IMR-90 (cell line): Measurements from ENCODE around the gene CD93. TPM values are rescaled to one million over a fixed set of nuclear protein-coding genes. Genes with fewer than 3 reads are reported as not detected.

Experiments used
- ATAC-seq: fragments of 200-7000 bp; cut with Tn5 transposase; 2 replicates; pipeline ENCODE4 v1.9.1; 2020; ENCODE audit warnings: low read depth, mild to moderate bottlenecking, moderate library complexity
- BruUV-seq: library from RNA; stranded (reverse); fragments of 400-500 nt; replicated peaks from 2 replicates; lab custom pipeline; 2021; lab: Mats Ljungman, UMichigan
- CTCF ChIA-PET: fragments of 300-600 bp; formaldehyde crosslinking; extraction: SDS; loops from one replicate; lab custom pipeline; 2021; ENCODE audit warnings: antibody characterized with exemption; lab: Yijun Ruan, JAX
- POLR2A ChIA-PET: fragments of 300-600 bp; sonication (Branson Sonifier 250); formaldehyde crosslinking; loops from one replicate; lab custom pipeline; 2022; ENCODE audit warnings: antibody characterized with exemption; ENCODE audit not compliant: unreplicated experiment; lab: Charles Lee
- DNase-seq: peaks from one replicate; pipeline ENCODE4 v3.0.0; 2013
- H2AFZ ChIP-seq: replicated peaks from 2 replicates; pipeline ENCODE3; 2013; ENCODE audit warnings: low read length, mild to moderate bottlenecking; ENCODE audit not compliant: poor library complexity
- H2AK5ac ChIP-seq: 2 replicates; pipeline ENCODE4 v1.6.1; 2013; ENCODE audit warnings: low read depth, low read length, inconsistent platforms
- H2AK9ac ChIP-seq: replicated peaks from 2 replicates; pipeline ENCODE3; 2013; ENCODE audit warnings: mild to moderate bottlenecking, low read depth, low read length, moderate library complexity; ENCODE audit not compliant: poor library complexity
- H2BK120ac ChIP-seq: 2 replicates; pipeline ENCODE4 v1.6.1; 2013; ENCODE audit warnings: low read depth, low read length, inconsistent platforms
- H2BK15ac ChIP-seq: 3 replicates; pipeline ENCODE4 v1.6.1; 2013; ENCODE audit warnings: low read depth, low read length, inconsistent platforms
- H2BK20ac ChIP-seq: 2 replicates; pipeline ENCODE4 v1.6.1; 2013; ENCODE audit warnings: low read depth, mild to moderate bottlenecking, inconsistent platforms, low read length, moderate library complexity
- H2BK5ac ChIP-seq: 2 replicates; pipeline ENCODE4 v1.6.1; 2013; ENCODE audit warnings: mild to moderate bottlenecking, low read depth, low read length, inconsistent platforms; ENCODE audit not compliant: poor library complexity, severe bottlenecking
- H3K14ac ChIP-seq: replicated peaks from 2 replicates; pipeline ENCODE4 v1.6.1; 2013; ENCODE audit warnings: low read depth, low read length, inconsistent platforms
- H3K18ac ChIP-seq: 2 replicates; pipeline ENCODE4 v1.6.1; 2013; ENCODE audit warnings: low read depth, low read length, control low read depth
- H3K23ac ChIP-seq: 2 replicates; pipeline ENCODE4 v1.6.1; 2013; ENCODE audit warnings: low read depth, low read length, inconsistent platforms
- H3K27ac ChIP-seq: 2 replicates; pipeline ENCODE4 v1.5.1; 2013; ENCODE audit warnings: mild to moderate bottlenecking, control low read depth, low read length; ENCODE audit not compliant: insufficient read depth
- H3K27me3 ChIP-seq: 2 replicates; pipeline ENCODE4 v1.6.1; 2013; ENCODE audit warnings: low read length; ENCODE audit not compliant: control insufficient read depth, insufficient read depth
- H3K36me3 ChIP-seq: 2 replicates; pipeline ENCODE4 v1.6.1; 2013; ENCODE audit warnings: low read length, mixed read lengths; ENCODE audit not compliant: control insufficient read depth, insufficient read depth
- H3K4ac ChIP-seq: 2 replicates; pipeline ENCODE4 v1.6.1; 2013; ENCODE audit warnings: low read depth, low read length, inconsistent platforms
- H3K4me1 ChIP-seq: 2 replicates; pipeline ENCODE4 v1.6.1; 2013; ENCODE audit warnings: low read length, mixed read lengths; ENCODE audit not compliant: control insufficient read depth, insufficient read depth
- H3K4me2 ChIP-seq: 2 replicates; pipeline ENCODE4 v1.6.1; 2013; ENCODE audit warnings: low read depth, mild to moderate bottlenecking, control low read depth, low read length, moderate library complexity
- H3K4me3 ChIP-seq: 2 replicates; pipeline ENCODE4 v1.5.1; 2013; ENCODE audit warnings: low read depth, mild to moderate bottlenecking, control low read depth, low read length, moderate library complexity; ENCODE audit not compliant: insufficient read depth
- H3K56ac ChIP-seq: 2 replicates; pipeline ENCODE4 v1.6.1; 2013; ENCODE audit warnings: low read length, inconsistent platforms; ENCODE audit not compliant: insufficient read depth; ENCODE audit errors: extremely low read depth
- H3K79me1 ChIP-seq, 2 experiments: 2 replicates each; pipeline ENCODE4 v1.6.1; 2013; ENCODE audit warnings: low read length in 2 of 2, inconsistent platforms in 1 of 2, low read depth in 1 of 2
- H3K9ac ChIP-seq: 2 replicates; pipeline ENCODE4 v1.6.1; 2013; ENCODE audit warnings: low read depth, low read length, control low read depth
- H3K9me1 ChIP-seq: 2 replicates; pipeline ENCODE4 v1.6.1; 2013; ENCODE audit warnings: low read length, inconsistent platforms; ENCODE audit not compliant: insufficient read depth
- H3K9me3 ChIP-seq: 2 replicates; pipeline ENCODE4 v1.6.1; 2013; ENCODE audit warnings: low read length; ENCODE audit not compliant: control insufficient read depth, insufficient read depth
- H4K20me1 ChIP-seq: 2 replicates; pipeline ENCODE4 v1.6.1; 2013; ENCODE audit warnings: low read length, inconsistent platforms; ENCODE audit not compliant: insufficient read depth
- H4K5ac ChIP-seq: 2 replicates; pipeline ENCODE4 v1.6.1; 2013; ENCODE audit warnings: mild to moderate bottlenecking, low read depth, low read length, control low read depth
- H4K8ac ChIP-seq, 2 experiments: 2 replicates each; pipeline ENCODE4 v1.6.1; 2013; ENCODE audit warnings: low read depth in 2 of 2, low read length in 2 of 2, control low read depth in 1 of 2, inconsistent platforms in 1 of 2
- H4K91ac ChIP-seq: 2 replicates; pipeline ENCODE4 v1.6.1; 2013; ENCODE audit warnings: low read depth, low read length, inconsistent platforms; ENCODE audit not compliant: insufficient read depth
- CHD1 ChIP-seq: IDR thresholded peaks from 2 replicates; pipeline ENCODE4 v1.6.1; 2012; ENCODE audit warnings: low read depth, low read length, improper control_type of control experiment
- POLR2A ChIP-seq: IDR thresholded peaks from 2 replicates; pipeline ENCODE4 v1.6.1; 2012; ENCODE audit warnings: mild to moderate bottlenecking, low read depth, low read length
- WGBS, 2 experiments: methylation state at CpG; one replicate each; pipeline versions ENCODE4 v1.1.5 to v1.1.7; 2013; ENCODE audit warnings: missing lambda C conversion rate in 2 of 2; ENCODE audit not compliant: insufficient read length in 1 of 2; ENCODE audit errors: extremely low coverage in 2 of 2; 5-methylcytosine and 5-hydroxymethylcytosine counted together
- dilution Hi-C: fragments of 300-500 bp; cut with HindIII; formaldehyde crosslinking; loops from one replicate; pipeline ENCODE4 v1.14.3; 2018; ENCODE audit warnings: low sequenced_read_pairs; ENCODE audit not compliant: unreplicated experiment
- in situ Hi-C: fragments of 300-500 bp; cut with MboI; formaldehyde crosslinking; loops from 3 replicates; pipeline ENCODE4 v1.14.3; 2019; ENCODE audit warnings: low sequenced_read_pairs, inconsistent platforms, mixed read lengths
- intact Hi-C: fragments of 100-400 bp; cut with micrococcal nuclease; formaldehyde crosslinking; loops from 2 replicates; pipeline ENCODE4 v1.10.0; 2022
- polyA plus RNA-seq, 3 experiments: library from polyadenylated mRNA; depleted of rRNA; stranded (reverse); fragments of >200 nt; gene quantifications; 2 replicates each; pipeline ENCODE4 v1.2.3, GENCODE V29; 2012; ENCODE audit warnings: low replicate concordance in 1 of 3
- total RNA-seq: library from RNA; depleted of rRNA; stranded (reverse); fragments of >200 nt; gene quantifications from 2 replicates; pipeline ENCODE4 v1.2.3, GENCODE V29; 2012
- TF ChIP-seq, protein P1 (sequence below): fragments of 150-350 bp; IDR thresholded peaks from 2 replicates; pipeline ENCODE4 v1.6.1; 2017; ENCODE audit warnings: mild to moderate bottlenecking, antibody characterized with exemption, low read length, low read depth

The CD93 gene
- total and polyA plus RNA-seq, 2 of the 4 experiments (the other 2 are of a cell fraction): under 0.01 to 0.02 TPM

- TF ChIP-seq CHD1 (no peak), POLR2A (no peak)
These were observed 24.2 kb downstream of the CD93 start (continued) for GRCh38 chr20:23061734-23062561.

DNA sequence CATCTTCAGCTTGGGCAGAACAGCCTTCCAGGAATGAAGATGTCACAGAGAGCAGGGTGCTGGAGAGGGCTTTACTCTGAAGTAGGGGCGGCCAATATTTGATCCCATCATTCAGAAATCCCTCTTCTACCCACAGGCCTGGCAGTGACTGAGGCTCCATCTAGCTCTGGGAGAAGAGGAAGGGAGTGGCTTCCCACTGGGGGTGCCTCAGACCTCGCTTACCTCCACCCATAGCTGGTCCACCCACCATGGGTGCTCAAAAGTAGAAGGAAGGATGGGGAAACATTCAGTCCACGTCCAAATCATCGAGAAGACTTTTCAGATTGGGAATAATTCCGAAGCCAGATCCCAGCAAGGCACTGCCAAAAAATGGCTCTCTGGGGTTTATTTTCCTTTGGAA lies 24.9 kb downstream of the CD93 start:
- Histone ChIP-seq H2AFZ (no peak overlapping the region), H2AK5ac (no peak overlapping the region), H3K14ac (no peak overlapping the region), H3K56ac (no peak overlapping the region), H3K27ac (no peak overlapping the region), H3K36me3 (no peaks in the 10 kb centered on the region), H3K4me3 (no peak overlapping the region), H2BK20ac (no peak overlapping the region), H3K18ac (no peak overlapping the region), H4K91ac (no peak overlapping the region), H3K23ac (no peak overlapping the region), H3K9ac (no peak overlapping the region), H2BK120ac (no peak overlapping the region), H3K9me1 (0 out of 2 replicates have a peak, but pooled peaks cover 2% of the 10 kb centered on the region), H2AK9ac (no peak overlapping the region), H4K8ac (no peak overlapping the region), H3K79me1 (no peaks in the 10 kb centered on the region), H3K4me1 (peaks cover 10% of the 10 kb centered on the region; the same call in 1 of the 2 replicates), H4K5ac (no peak overlapping the region), H2BK15ac (no peak overlapping the region), H2BK5ac (no peak overlapping the region), H3K4me2 (no peak overlapping the region), H3K4ac (no peak overlapping the region), H4K20me1 (no peaks in the 10 kb centered on the region), H3K9me3 (no peaks in the 10 kb centered on the region), H3K27me3 (peaks cover 23% of the 10 kb centered on the region)
- DNase-seq (no peak), ATAC-seq (no peak)
- no TSS peak for BruUV-seq
- intact Hi-C loops (loop anchor here (5.0 kb wide), 1 partner anchor 176 kb away; no protein-coding TSS in a partner anchor), in situ Hi-C loops (no loop called here), dilution Hi-C loops (no loop called here)
- ChIA-PET POLR2A (no interaction called here), CTCF (interaction anchor here (0.9 to 1.2 kb wide), 2 partner anchors 11 to 371 kb away, joined by 3 to 5 read pairs; no protein-coding TSS in a partner anchor)
- WGBS, 2 experiments: 18% methylated on average over 3 of the region's 5 CpGs; no CpG with 5 or more reads in 1 of the 2 experiments
- TF ChIP-seq, protein P1, sequence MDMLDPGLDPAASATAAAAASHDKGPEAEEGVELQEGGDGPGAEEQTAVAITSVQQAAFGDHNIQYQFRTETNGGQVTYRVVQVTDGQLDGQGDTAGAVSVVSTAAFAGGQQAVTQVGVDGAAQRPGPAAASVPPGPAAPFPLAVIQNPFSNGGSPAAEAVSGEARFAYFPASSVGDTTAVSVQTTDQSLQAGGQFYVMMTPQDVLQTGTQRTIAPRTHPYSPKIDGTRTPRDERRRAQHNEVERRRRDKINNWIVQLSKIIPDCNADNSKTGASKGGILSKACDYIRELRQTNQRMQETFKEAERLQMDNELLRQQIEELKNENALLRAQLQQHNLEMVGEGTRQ: no peak
